GM12878 (cell line): ENCODE measurements around the gene CHAC1. TPM values are rescaled to one million over a fixed set of nuclear protein-coding genes. Genes with fewer than 3 reads are reported as not detected.

ENCODE experiments used
- ATAC-seq: fragments of 200-7000 bp; cut with Tn5 transposase; 3 replicates; pipeline ENCODE4 v1.9.1; 2020; ENCODE audit warnings: mild to moderate bottlenecking, moderate library complexity
- BruUV-seq: library from RNA; stranded (reverse); fragments of 400-500 nt; replicated peaks from 2 replicates; lab custom pipeline; 2021; lab: Mats Ljungman, UMichigan
- CTCF ChIA-PET: fragments of 300-600 bp; sonication (Branson Sonifier 250); formaldehyde crosslinking; extraction: SDS; loops from one replicate; lab custom pipeline; 2021; ENCODE audit warnings: inconsistent platforms; lab: Yijun Ruan, JAX
- POLR2A ChIA-PET: fragments of 350-600 bp; formaldehyde crosslinking; extraction: SDS; loops from one replicate; lab custom pipeline; 2021; ENCODE audit warnings: inconsistent platforms; lab: Charles Lee
- RAD21 ChIA-PET: fragments of 300-600 bp; sonication (Branson Sonifier 250); formaldehyde crosslinking; loops from one replicate; lab custom pipeline; 2023; ENCODE audit warnings: antibody characterized with exemption; ENCODE audit not compliant: unreplicated experiment; lab: Charles Lee
- SMC1A ChIA-PET: fragments of 300-600 bp; sonication (Branson Sonifier 250); formaldehyde crosslinking; loops from one replicate; lab custom pipeline; 2023; ENCODE audit not compliant: unreplicated experiment, uncharacterized antibody; lab: Charles Lee
- DNase-seq: peaks from one replicate; pipeline ENCODE4 v3.0.0-alpha.2; 2011; ENCODE audit warnings: low read depth, low spot score
- FAIRE-seq: peaks from 3 replicates; lab custom pipeline; 2011; peaks lifted over from hg19 to GRCh38; lab: Jason Lieb, UNC
- H2AFZ ChIP-seq: 2 replicates; pipeline ENCODE4 v1.6.0; 2011; ENCODE audit warnings: low read depth, low read length, control low read depth; ENCODE audit not compliant: control insufficient read depth
- H3K27ac ChIP-seq: 2 replicates; pipeline ENCODE4 v1.5.1; 2011; ENCODE audit warnings: control low read depth; ENCODE audit not compliant: control insufficient read depth, insufficient read depth
- H3K27me3 ChIP-seq, 2 experiments: replicated peaks in 1 of 2; 2 replicates each; pipeline versions ENCODE4 v1.6.0 to v1.6.1; 2011; ENCODE audit warnings: low read length in 1 of 2; ENCODE audit not compliant: control insufficient read depth in 2 of 2, insufficient read depth in 2 of 2
- H3K36me3 ChIP-seq, 2 experiments: 2 replicates each; pipeline ENCODE4 v1.5.1; 2011; ENCODE audit warnings: low read length in 1 of 2; ENCODE audit not compliant: control insufficient read depth in 2 of 2, insufficient read depth in 2 of 2
- H3K4me1 ChIP-seq: 2 replicates; pipeline ENCODE4 v1.6.1; 2011; ENCODE audit warnings: mild to moderate bottlenecking, low read length, moderate library complexity, mixed read lengths; ENCODE audit not compliant: control insufficient read depth, insufficient read depth
- H3K4me2 ChIP-seq: 2 replicates; pipeline ENCODE4 v1.6.0; 2011; ENCODE audit warnings: control low read depth; ENCODE audit not compliant: control insufficient read depth, insufficient read depth
- H3K4me3 ChIP-seq: fragments of 200-600 bp; sonication (generic); 2 replicates; pipeline ENCODE4 v1.5.1; 2016
- H3K79me2 ChIP-seq: 2 replicates; pipeline ENCODE4 v1.6.0; 2011; ENCODE audit warnings: low read length; ENCODE audit not compliant: control insufficient read depth, insufficient read depth
- H3K9ac ChIP-seq: 2 replicates; pipeline ENCODE4 v1.8.0; 2011; ENCODE audit warnings: low read length, control low read depth, mixed read lengths; ENCODE audit not compliant: control insufficient read depth, insufficient read depth
- H3K9me3 ChIP-seq: replicated peaks from 3 replicates; pipeline ENCODE4 v1.5.1; 2011; ENCODE audit warnings: mild to moderate bottlenecking, low read length; ENCODE audit not compliant: control insufficient read depth, insufficient read depth
- H4K20me1 ChIP-seq: 2 replicates; pipeline ENCODE4 v1.6.0; 2011; ENCODE audit not compliant: control insufficient read depth, insufficient read depth
- BCL3 ChIP-seq: IDR thresholded peaks from 2 replicates; pipeline ENCODE4 v1.6.1; 2011; ENCODE audit warnings: borderline replicate concordance, low read depth, mild to moderate bottlenecking, moderate library complexity, low read length; ENCODE audit not compliant: insufficient read depth, poor library complexity, severe bottlenecking
- CBFB ChIP-seq: IDR thresholded peaks from 2 replicates; pipeline ENCODE4 v1.6.1; 2016; ENCODE audit warnings: antibody characterized with exemption, low read depth
- CBX5 ChIP-seq: sonication (generic); IDR thresholded peaks from 2 replicates; pipeline ENCODE4 v1.6.1; 2016; ENCODE audit warnings: low read depth, moderate library complexity, mild to moderate bottlenecking, inconsistent platforms
- CEBPB ChIP-seq, 2 experiments: fragments of 150-350 bp in 1 of 2; IDR thresholded peaks; 2 replicates each; pipeline ENCODE4 v1.6.1; 2012 to 2014; ENCODE audit warnings: low read depth in 2 of 2, low read length in 2 of 2, borderline replicate concordance in 1 of 2, inconsistent platforms in 1 of 2
- EGR1 ChIP-seq, 2 experiments: IDR thresholded peaks; 1 replicate in 1 of 2; 2 replicates in 1 of 2; pipeline ENCODE4 v1.6.1; 2011 to 2012; ENCODE audit warnings: low read depth in 2 of 2, low read length in 2 of 2, borderline replicate concordance in 1 of 2, mild to moderate bottlenecking in 1 of 2, moderate library complexity in 1 of 2
- HCFC1 ChIP-seq: fragments of 150-350 bp; IDR thresholded peaks from 2 replicates; pipeline ENCODE4 v1.6.1; 2014; ENCODE audit warnings: low read length
- HDGF ChIP-seq: fragments of 450-650 bp; IDR thresholded peaks from 2 replicates; pipeline ENCODE4 v1.6.1; 2016; ENCODE audit warnings: antibody characterized with exemption
- IKZF1 ChIP-seq: fragments of 450-650 bp; conservative IDR thresholded peaks from 2 replicates; pipeline ENCODE4 v1.6.1; 2017; ENCODE audit warnings: antibody characterized with exemption, mild to moderate bottlenecking
- MEF2B ChIP-seq: fragments of 450-650 bp; IDR thresholded peaks from 2 replicates; pipeline ENCODE4 v1.6.1; 2018; ENCODE audit warnings: mild to moderate bottlenecking, moderate library complexity; ENCODE audit not compliant: partially characterized antibody, poor library complexity, severe bottlenecking
- MXI1 ChIP-seq: fragments of 150-350 bp; IDR thresholded peaks from 2 replicates; pipeline ENCODE4 v1.6.1; 2011; ENCODE audit warnings: low read depth, mild to moderate bottlenecking, inconsistent platforms, low read length, improper control_type of control experiment
- NFYA ChIP-seq: IDR thresholded peaks from 2 replicates; pipeline ENCODE4 v1.6.1; 2011; ENCODE audit warnings: low read depth, mild to moderate bottlenecking, low read length, improper control_type of control experiment, borderline replicate concordance
- PBX3 ChIP-seq: IDR thresholded peaks from 2 replicates; pipeline ENCODE4 v1.6.1; 2011; ENCODE audit warnings: mild to moderate bottlenecking, low read depth, low read length, moderate library complexity; ENCODE audit not compliant: insufficient replicate concordance
- POU2F2 ChIP-seq: IDR thresholded peaks from 3 replicates; pipeline ENCODE4 v1.6.1; 2011; ENCODE audit warnings: low read depth, mild to moderate bottlenecking, low read length, borderline replicate concordance
- SMARCA5 ChIP-seq: fragments of 450-650 bp; IDR thresholded peaks from 2 replicates; pipeline ENCODE4 v1.6.1; 2017; ENCODE audit warnings: mild to moderate bottlenecking
- STAT1 ChIP-seq: fragments of 450-650 bp; conservative IDR thresholded peaks from 2 replicates; pipeline ENCODE4 v1.6.1; 2014; ENCODE audit warnings: antibody characterized with exemption, mild to moderate bottlenecking
- WGBS: methylation state at CpG from one replicate; pipeline ENCODE4 v1.1.6; 2016; ENCODE audit warnings: low lambda C conversion rate; ENCODE audit not compliant: insufficient replicate concordance, insufficient coverage; ENCODE audit errors: missing lambda C conversion rate; 5-methylcytosine and 5-hydroxymethylcytosine counted together
- in situ Hi-C: fragments of 300-500 bp; cut with MboI; formaldehyde crosslinking; loops from 9 replicates; pipeline ENCODE4 v1.14.3; 2018; ENCODE audit warnings: mixed read lengths
- intact Hi-C: fragments of 100-400 bp; cut with micrococcal nuclease; formaldehyde crosslinking; loops from one replicate; pipeline ENCODE4 v1.14.2; 2022; ENCODE audit not compliant: unreplicated experiment
- polyA plus RNA-seq, 11 experiments: library from polyadenylated mRNA; depleted of rRNA in 4 of 11; unstranded in 6 of 11; stranded (reverse) in 5 of 11; fragments of >200 nt; fragmentation: Nextera tagmentation in 4 of 11; fragmentation: Illumina TruSeq in 1 of 11; extraction: Ambion mirVana in 4 of 11; extraction: Trizol in 1 of 11; gene quantifications; 1 replicate in 1 of 11; 2 replicates in 10 of 11; pipeline versions ENCODE4 v1.2.1 to v1.2.3, GENCODE V29; 2011 to 2016; ENCODE audit warnings: inconsistent platforms in 2 of 11, missing spikeins in 2 of 11, low read depth in 1 of 11
- total RNA-seq, 4 experiments: library from RNA; depleted of rRNA in 3 of 4; stranded (reverse); fragments of >200 nt in 3 of 4; fragmentation: Illumina TruSeq in 1 of 4; extraction: Trizol in 1 of 4; gene quantifications; 2 replicates each; pipeline versions ENCODE4 v1.2.1 to v1.2.3, GENCODE V29; 2013 to 2021

CHAC1 gene
- total and polyA plus RNA-seq, 10 of the 15 experiments (the other 5 are each of a cell fraction or from before 2014, with no cell fraction given): 0.37 to 5.9 (median 3.3) TPM

- TF ChIP-seq CBX5: no peak
- no peak for TF ChIP-seq MEF2B
These were observed 21.8 kb upstream of the CHAC1 start (continued) for GRCh38 chr15:40931300-40932142.

- SMC1A ChIA-PET: interaction anchor here (0.8 to 4.6 kb wide), 4 partner anchors 9 to 252 kb away, joined by 3 to 28 read pairs (median 6); no protein-coding TSS in a partner anchor
- Histone ChIP-seq H2AFZ (no peak overlapping the region), H4K20me1 (no peaks in the 10 kb centered on the region), H3K36me3 (no peaks in the 10 kb centered on the region), H3K4me1 (peaks cover 24% of the 10 kb centered on the region), H3K4me2 (no peak overlapping the region), H3K27me3 (peaks cover 12% of the 10 kb centered on the region in 2 experiments; a peak in 3 of 4 replicates), H3K27ac (no peak overlapping the region), H3K9ac (no peak overlapping the region), H3K79me2 (no peaks in the 10 kb centered on the region), H3K9me3 (no peaks in the 10 kb centered on the region), H3K4me3 (no peak overlapping the region)
- ATAC-seq (no peak), DNase-seq (no peak), FAIRE-seq (no peak)
- POLR2A ChIA-PET: interaction anchor here (0.5 kb wide), 1 partner anchor 69 kb away, joined by 9 read pairs; no protein-coding TSS in a partner anchor
- in situ Hi-C loops (no loop called here), intact Hi-C loops (no loop called here)
- RAD21 ChIA-PET: interaction anchor here (1.5 to 3.2 kb wide), 2 partner anchors 9 to 85 kb away, joined by 3 to 36 read pairs; no protein-coding TSS in a partner anchor
- CTCF ChIA-PET: interaction anchor here (0.9 to 6.5 kb wide), 7 partner anchors 9 to 86 kb away, joined by 3 to 80 read pairs (median 19); no protein-coding TSS in a partner anchor
- TF ChIP-seq HCFC1 (no peak), EGR1 (IDR thresholded peaks at IDR 0.05; ENCODE audit: borderline replicate concordance in 1 of 2, low read depth in 2 of 2, low read length in 2 of 2) (no peak), SMARCA5 (no peak), PBX3 (no peak), CEBPB (IDR thresholded peaks at IDR 0.05; ENCODE audit: borderline replicate concordance in 1 of 2, low read depth in 2 of 2, low read length in 2 of 2) (no peak), STAT1 (no peak), MXI1 (no peak), BCL3 (no peak), IKZF1 (no peak), POU2F2 (no peak), HDGF (no peak), NFYA (no peak), CBFB (no peak)
- WGBS: 64% methylated on average over 8 of the region's 8 CpGs
- no TSS peak for BruUV-seq
These were observed 21.1 kb upstream of the CHAC1 start for GRCh38 chr15:40932156-40932555.
